Subcutaneous adipose tissue (tissue), 4 donors: ENCODE data around the gene FAAH2. TPM values are rescaled to one million over a fixed set of nuclear protein-coding genes. Genes with fewer than 3 reads are reported as not detected.

ENCODE experiments used
- CTCF ChIP-seq: fragments of 450-650 bp; IDR thresholded peaks from one replicate; pipeline ENCODE4 v1.5.1; 2016; ENCODE audit warnings: low read depth, mild to moderate bottlenecking, control low read depth, antibody characterized with exemption, moderate library complexity
- total RNA-seq, 4 donors: library from RNA; depleted of rRNA; stranded (reverse); fragments of >200 nt; gene quantifications; one replicate each; pipeline ENCODE4 v1.1.0, GENCODE V29; 2016

FAAH2 gene
- total RNA-seq = 1 to 10 TPM in 2 of 4 donors, under 1 TPM in 1, not detected in 1; 0.38 to 4.1 (median 1.5) TPM

GRCh38 chrX:57286507-57287251 lies at the start of gene FAAH2:
TSS of gene FAAH2 (plus strand) at chrX:57286706. CDS start at chrX:57286826, 120 bp downstream.
- no peak for TF ChIP-seq CTCF

GRCh38 chrX:57241967-57242366 lies 44.5 kb upstream of the FAAH2 start:
- TF ChIP-seq CTCF = no peak

- no peak for TF ChIP-seq CTCF
Observed at GRCh38 chrX:57251965-57252364, 34.5 kb upstream of the FAAH2 start.

GRCh38 chrX:57265126-57265525 lies 21.4 kb upstream of the FAAH2 start:
- TF ChIP-seq CTCF = no peak

- no peak for TF ChIP-seq CTCF
Observed at GRCh38 chrX:57266275-57266674, 20.2 kb upstream of the FAAH2 start.

GRCh38 chrX:57266871-57267270 lies 19.6 kb upstream of the FAAH2 start:
- no peak for TF ChIP-seq CTCF

GRCh38 chrX:57267308-57267707 lies 19.2 kb upstream of the FAAH2 start:
- TF ChIP-seq CTCF = no peak
